ENCODE data around the gene RAB20. TPM values are rescaled to one million over a fixed set of nuclear protein-coding genes. Genes with fewer than 3 reads are reported as not detected.

The RAB20 gene
- total and polyA plus RNA-seq, 2 of the 8 experiments (the other 6 are each of a cell fraction or from before 2014, with no cell fraction given) = 14.8 to 27.9 TPM

GRCh38 chr13:110509478-110509926, 52.0 kb downstream of the RAB20 start (continued):
- TF ChIP-seq CHD7 (IDR thresholded peaks at IDR 0.05; ENCODE audit: insufficient replicate concordance, low read length) = no peak
- TF ChIP-seq NANOG (IDR thresholded peaks at IDR 0.05; ENCODE audit: insufficient read depth, low read depth, low read length, poor library complexity, severe bottlenecking) = no peak
- TF ChIP-seq POLR2A (IDR thresholded peaks at IDR 0.05; ENCODE audit: control extremely low read depth in 1 of 2, low read depth in 2 of 2, low read length in 2 of 2) = no peak
- no peak for TF ChIP-seq EGR1 (IDR thresholded peaks at IDR 0.05; ENCODE audit: borderline replicate concordance, low read depth, low read length)
- TF ChIP-seq SAP30 (IDR thresholded peaks at IDR 0.05; ENCODE audit: insufficient read depth, insufficient replicate concordance, low read length) = no peak
- TF ChIP-seq CEBPB (IDR thresholded peaks at IDR 0.05; ENCODE audit: low read depth, low read length) = no peak
- no peak for TF ChIP-seq SP1 (IDR thresholded peaks at IDR 0.05; ENCODE audit: low read depth, low read length)
- TF ChIP-seq GABPA (IDR thresholded peaks at IDR 0.05; ENCODE audit: borderline replicate concordance, insufficient read depth, low read length) = no peak
- TF ChIP-seq SIRT6 (IDR thresholded peaks at IDR 0.05; ENCODE audit: low read length) = no peak
- no peak for TF ChIP-seq HDAC6 (IDR thresholded peaks at IDR 0.05; ENCODE audit: low read depth, low read length)
- no peak for TF ChIP-seq RNF2 (IDR thresholded peaks at IDR 0.05; ENCODE audit: borderline replicate concordance, low read depth, low read length, missing control alignments, poor library complexity, severe bottlenecking)
- no peak for TF ChIP-seq BACH1 (IDR thresholded peaks at IDR 0.05; ENCODE audit: low read length)
